HCT116 (cell line): ENCODE results near the gene ABHD18. TPM values are rescaled to one million over a fixed set of nuclear protein-coding genes. Genes with fewer than 3 reads are reported as not detected.

Experiments used
- ATAC-seq: fragments of 200-7000 bp; cut with Tn5 transposase; 2 replicates; pipeline ENCODE4 v1.9.1; 2020; ENCODE audit warnings: mild to moderate bottlenecking, moderate library complexity
- BruUV-seq: library from RNA; stranded (reverse); fragments of 400-500 nt; replicated peaks from 2 replicates; lab custom pipeline; 2021; lab: Mats Ljungman, UMichigan
- CTCF ChIA-PET: fragments of 300-600 bp; sonication (Branson Sonifier 250); formaldehyde crosslinking; loops from one replicate; lab custom pipeline; 2021; ENCODE audit warnings: antibody characterized with exemption; lab: Charles Lee
- POLR2A ChIA-PET: fragments of 300-600, 350-600 bp; sonication (Branson Sonifier 250); formaldehyde crosslinking; loops from one replicate; lab custom pipeline; 2021; ENCODE audit warnings: antibody characterized with exemption; lab: Charles Lee
- RAD21 ChIA-PET, 2 experiments: fragments of 300-600 bp; sonication (Branson Sonifier 250); formaldehyde crosslinking; loops; one replicate each; lab custom pipeline; 2023; ENCODE audit warnings: low total read pairs in 2 of 2; ENCODE audit not compliant: uncharacterized antibody in 2 of 2, unreplicated experiment in 2 of 2, low non-redundant PET in 1 of 2; lab: Charles Lee
- DNase-seq: peaks from one replicate; pipeline ENCODE4 v3.0.0-alpha.2; 2010; ENCODE audit warnings: low read depth, low spot score
- H2AFZ ChIP-seq: fragments of 200-600 bp; shearing (Covaris generic), sonication (generic); 2 replicates; pipeline ENCODE4 v1.6.1; 2017; ENCODE audit warnings: low read depth, mixed run types, mixed read lengths, antibody characterized with exemption, low read length; ENCODE audit not compliant: poor library complexity, severe bottlenecking
- H3K27ac ChIP-seq: 2 replicates; pipeline ENCODE4 v1.5.1; 2012; ENCODE audit warnings: low read depth, low read length
- H3K27me3 ChIP-seq: fragments of 200-600 bp; sonication (generic); 2 replicates; pipeline ENCODE4 v1.6.1; 2016; ENCODE audit warnings: mixed run types, low read length, mixed read lengths; ENCODE audit not compliant: insufficient read depth
- H3K36me3 ChIP-seq, 2 experiments: fragments of 200-500 bp in 1 of 2; fragments of 200-600 bp in 1 of 2; sonication (Bioruptor generic) in 1 of 2; sonication (generic) in 1 of 2; 2 replicates each; pipeline versions ENCODE4 v1.5.1 to v1.6.1; 2014 to 2016; ENCODE audit warnings: low read length in 2 of 2, inconsistent platforms in 1 of 2, mixed read lengths in 1 of 2, mixed run types in 1 of 2; ENCODE audit not compliant: insufficient read depth in 2 of 2, control insufficient read depth in 1 of 2
- H3K4me1 ChIP-seq, 2 experiments: fragments of 200-600 bp in 1 of 2; sonication (generic) in 1 of 2; 2 replicates each; pipeline versions ENCODE4 v1.5.1 to v1.6.1; 2012 to 2017; ENCODE audit warnings: low read length in 2 of 2, inconsistent platforms in 1 of 2, mild to moderate bottlenecking in 1 of 2, mixed read lengths in 1 of 2, mixed run types in 1 of 2, moderate library complexity in 1 of 2; ENCODE audit not compliant: insufficient read depth in 2 of 2, control insufficient read depth in 1 of 2
- H3K4me2 ChIP-seq: fragments of 200-600 bp; sonication (generic); 2 replicates; pipeline ENCODE4 v1.6.1; 2017; ENCODE audit warnings: mixed run types, low read length, mixed read lengths
- H3K4me3 ChIP-seq, 2 experiments: fragments of 200-600 bp in 1 of 2; sonication (generic) in 1 of 2; replicated peaks in 1 of 2; 2 replicates each; pipeline ENCODE4 v1.5.1; 2011 to 2016; ENCODE audit warnings: low read length in 2 of 2, control low read depth in 1 of 2, low read depth in 1 of 2, mild to moderate bottlenecking in 1 of 2, mixed read lengths in 1 of 2, mixed run types in 1 of 2
- H3K79me2 ChIP-seq: fragments of 200-600 bp; sonication (generic); 2 replicates; pipeline ENCODE4 v1.6.1; 2017; ENCODE audit warnings: mild to moderate bottlenecking, mixed run types, low read length, moderate library complexity, mixed read lengths; ENCODE audit not compliant: insufficient read depth
- H3K9ac ChIP-seq: fragments of 200-600 bp; sonication (generic); 2 replicates; pipeline ENCODE4 v1.6.1; 2016; ENCODE audit warnings: low read length, mixed read lengths
- H3K9me2 ChIP-seq: fragments of 200-600 bp; sonication (generic), shearing (Covaris generic); 2 replicates; pipeline ENCODE4 v1.6.1; 2017; ENCODE audit warnings: mixed run types, mild to moderate bottlenecking, moderate library complexity; ENCODE audit not compliant: insufficient read depth
- H3K9me3 ChIP-seq, 2 experiments: fragments of 200-500 bp in 1 of 2; fragments of 200-600 bp in 1 of 2; sonication (Bioruptor generic) in 1 of 2; sonication (generic) in 1 of 2; 2 replicates each; pipeline ENCODE4 v1.6.1; 2014 to 2017; ENCODE audit warnings: low read length in 2 of 2, mixed read lengths in 2 of 2, inconsistent platforms in 1 of 2, low read depth in 1 of 2, mild to moderate bottlenecking in 1 of 2, mixed run types in 1 of 2, moderate library complexity in 1 of 2; ENCODE audit not compliant: control insufficient read depth in 1 of 2, insufficient read depth in 1 of 2
- H4K20me1 ChIP-seq: fragments of 200-600 bp; sonication (generic), shearing (Covaris generic); 2 replicates; pipeline ENCODE4 v1.6.1; 2017; ENCODE audit warnings: mixed run types, mild to moderate bottlenecking, moderate library complexity; ENCODE audit not compliant: insufficient read depth
- CBX3 ChIP-seq: IDR thresholded peaks from 2 replicates; pipeline ENCODE4 v1.6.1; 2012; ENCODE audit warnings: low read depth
- ELF1 ChIP-seq: IDR thresholded peaks from 2 replicates; pipeline ENCODE4 v1.6.1; 2012; ENCODE audit warnings: low read depth, borderline replicate concordance
- EZH2 ChIP-seq: fragments of 200-600 bp; sonication (generic); IDR thresholded peaks from 2 replicates; pipeline ENCODE4 v1.6.1; 2017; ENCODE audit warnings: antibody characterized with exemption, mixed run types
- FOSL1 ChIP-seq: IDR thresholded peaks from 2 replicates; pipeline ENCODE4 v1.6.1; 2012; ENCODE audit warnings: low read depth
- JUND ChIP-seq: IDR thresholded peaks from 2 replicates; pipeline ENCODE4 v1.6.1; 2012
- MAX ChIP-seq: IDR thresholded peaks from 2 replicates; pipeline ENCODE4 v1.6.1; 2012
- POLR2A ChIP-seq: IDR thresholded peaks from 2 replicates; pipeline ENCODE4 v1.7.0; 2011; ENCODE audit warnings: borderline replicate concordance; ENCODE audit not compliant: insufficient read depth, insufficient read length; ENCODE audit errors: extremely low read depth
- RAD21 ChIP-seq: IDR thresholded peaks from 2 replicates; pipeline ENCODE4 v1.6.1; 2012; ENCODE audit warnings: low read depth, mild to moderate bottlenecking
- SP1 ChIP-seq: IDR thresholded peaks from 2 replicates; pipeline ENCODE4 v1.6.1; 2012; ENCODE audit warnings: low read depth
- ZBTB33 ChIP-seq: IDR thresholded peaks from 2 replicates; pipeline ENCODE4 v1.6.1; 2011; ENCODE audit warnings: mild to moderate bottlenecking, low read length, moderate library complexity; ENCODE audit not compliant: insufficient replicate concordance; ENCODE audit errors: extremely low read depth
- ZNF274 ChIP-seq: fragments of 200-500 bp; sonication (Bioruptor generic); IDR thresholded peaks from 2 replicates; pipeline ENCODE4 v1.6.1; 2014; ENCODE audit warnings: mild to moderate bottlenecking, low read depth, low read length, inconsistent platforms
- intact Hi-C: fragments of 100-400 bp; cut with micrococcal nuclease; formaldehyde crosslinking; loops from 2 replicates; pipeline ENCODE4 v1.10.0; 2022
- total RNA-seq: library from RNA; stranded (reverse); gene quantifications from one replicate; pipeline ENCODE4 v1.2.1, GENCODE V29; 2021; ENCODE audit not compliant: unreplicated experiment
- TF ChIP-seq, protein P1 (sequence below), 3 experiments: fragments of 200-600 bp in 1 of 3; sonication (generic) in 1 of 3; IDR thresholded peaks in 2 of 3; conservative IDR thresholded peaks in 1 of 3; 2 replicates each; pipeline ENCODE4 v1.5.1; 2012 to 2017; ENCODE audit warnings: low read depth in 2 of 3, low read length in 2 of 3, antibody characterized with exemption in 1 of 3, borderline replicate concordance in 1 of 3, control low read depth in 1 of 3, mild to moderate bottlenecking in 1 of 3, mixed read lengths in 1 of 3, mixed run types in 1 of 3, moderate library complexity in 1 of 3; ENCODE audit not compliant: insufficient read depth in 1 of 3

The ABHD18 gene
- total RNA-seq, 1 experiment from 2014 or later = 9.7 TPM

- no peaks in the 10 kb centered on the region for H3K4me1 ChIP-seq
- no peaks in the 10 kb centered on the region for H3K27me3 ChIP-seq
- DNase-seq (no peak), ATAC-seq (no peak)
- intact Hi-C loops = no loop called here
- no peak overlapping the region for H3K4me2 ChIP-seq
- no peaks in the 10 kb centered on the region for H4K20me1 ChIP-seq
- TF ChIP-seq ZNF274 (no peak), FOSL1 (no peak), MAX (no peak), CBX3 (no peak), EZH2 (no peak), ELF1 (no peak), POLR2A (no peak), RAD21 (no peak), JUND (no peak), ZBTB33 (no peak), SP1 (no peak)
- TF ChIP-seq, protein P1, sequence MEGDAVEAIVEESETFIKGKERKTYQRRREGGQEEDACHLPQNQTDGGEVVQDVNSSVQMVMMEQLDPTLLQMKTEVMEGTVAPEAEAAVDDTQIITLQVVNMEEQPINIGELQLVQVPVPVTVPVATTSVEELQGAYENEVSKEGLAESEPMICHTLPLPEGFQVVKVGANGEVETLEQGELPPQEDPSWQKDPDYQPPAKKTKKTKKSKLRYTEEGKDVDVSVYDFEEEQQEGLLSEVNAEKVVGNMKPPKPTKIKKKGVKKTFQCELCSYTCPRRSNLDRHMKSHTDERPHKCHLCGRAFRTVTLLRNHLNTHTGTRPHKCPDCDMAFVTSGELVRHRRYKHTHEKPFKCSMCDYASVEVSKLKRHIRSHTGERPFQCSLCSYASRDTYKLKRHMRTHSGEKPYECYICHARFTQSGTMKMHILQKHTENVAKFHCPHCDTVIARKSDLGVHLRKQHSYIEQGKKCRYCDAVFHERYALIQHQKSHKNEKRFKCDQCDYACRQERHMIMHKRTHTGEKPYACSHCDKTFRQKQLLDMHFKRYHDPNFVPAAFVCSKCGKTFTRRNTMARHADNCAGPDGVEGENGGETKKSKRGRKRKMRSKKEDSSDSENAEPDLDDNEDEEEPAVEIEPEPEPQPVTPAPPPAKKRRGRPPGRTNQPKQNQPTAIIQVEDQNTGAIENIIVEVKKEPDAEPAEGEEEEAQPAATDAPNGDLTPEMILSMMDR (IDR thresholded peaks at IDR 0.05 in 2 of 3, conservative IDR thresholded peaks at IDR 0.05 in 1 of 3; ENCODE audit: borderline replicate concordance in 1 of 3, insufficient read depth in 1 of 3, low read depth in 2 of 3, low read length in 2 of 3) = no peak
- ChIA-PET RAD21 (no interaction called here), CTCF (no interaction called here), POLR2A (no interaction called here)
- no peak overlapping the region for H3K4me3 ChIP-seq
- no peak overlapping the region for H3K27ac ChIP-seq
- BruUV-seq = no TSS peak
- no peaks in the 10 kb centered on the region for H3K79me2 ChIP-seq
- no peak overlapping the region for H2AFZ ChIP-seq
- H3K36me3 ChIP-seq = 0 out of 4 replicates have a peak, but pooled peaks cover 0 to 3% of the 10 kb centered on the region in 2 experiments
- H3K9ac ChIP-seq = no peak overlapping the region
- no peaks in the 10 kb centered on the region for H3K9me3 ChIP-seq
- no peaks in the 10 kb centered on the region for H3K9me2 ChIP-seq
Observed at GRCh38 chr4:128031756-128032384, 66.7 kb downstream of the ABHD18 start.
